HepG2 (cell line): ENCODE data around the gene FGD4. TPM values are rescaled to one million over a fixed set of nuclear protein-coding genes. Genes with fewer than 3 reads are reported as not detected.

Experiments
- ARNT2 ChIP-seq: sonication (generic); formaldehyde crosslinking; IDR thresholded peaks from 2 replicates; pipeline ENCODE4 v1.8.0; 2022; ENCODE audit warnings: mild to moderate bottlenecking, low read depth, missing genetic modification reagents, moderate library complexity
- HDAC2 ChIP-seq: sonication (generic); formaldehyde crosslinking; IDR thresholded peaks from 2 replicates; pipeline ENCODE4 v1.4.0; 2020; ENCODE audit warnings: missing genetic modification reagents
- NFYC ChIP-seq: IDR thresholded peaks from 2 replicates; pipeline ENCODE4 v1.6.1; 2016; ENCODE audit warnings: missing genetic modification reagents, missing compliant biosample characterization
- SRF ChIP-seq: IDR thresholded peaks from 2 replicates; pipeline ENCODE4 v1.6.1; 2011; ENCODE audit warnings: mild to moderate bottlenecking, low read depth, low read length, moderate library complexity
- SRSF4 ChIP-seq: fragments of 200-400 bp; formaldehyde crosslinking; IDR thresholded peaks from one replicate; pipeline ENCODE4 v1.6.1; 2018; ENCODE audit warnings: mild to moderate bottlenecking, low read depth, low read length, moderate library complexity; ENCODE audit not compliant: poor library complexity, severe bottlenecking
- TP53 ChIP-seq: sonication (generic); formaldehyde crosslinking; conservative IDR thresholded peaks from 2 replicates; pipeline ENCODE4 v1.4.0; 2020; ENCODE audit warnings: missing genetic modification reagents
- ZNF484 ChIP-seq: sonication (generic); formaldehyde crosslinking; IDR thresholded peaks from 2 replicates; pipeline ENCODE4 v1.5.1; 2020; ENCODE audit warnings: mild to moderate bottlenecking, low read depth, missing genetic modification reagents, borderline replicate concordance
- ZNF572 ChIP-seq: sonication (generic); formaldehyde crosslinking; IDR thresholded peaks from 2 replicates; pipeline ENCODE4 v1.5.1; 2020; ENCODE audit warnings: mild to moderate bottlenecking, missing genetic modification reagents
- ZNF616 ChIP-seq: sonication (generic); formaldehyde crosslinking; IDR thresholded peaks from 2 replicates; pipeline ENCODE4 v1.5.0; 2020; ENCODE audit warnings: low read depth, mild to moderate bottlenecking, missing genetic modification reagents
- ZNF775 ChIP-seq: sonication (generic); formaldehyde crosslinking; IDR thresholded peaks from 2 replicates; pipeline ENCODE4 v1.4.0; 2020; ENCODE audit warnings: missing genetic modification reagents, mild to moderate bottlenecking, moderate library complexity, borderline replicate concordance
- polyA plus RNA-seq, 8 experiments: library from polyadenylated mRNA; depleted of rRNA in 3 of 8; stranded (reverse) in 7 of 8; unstranded in 1 of 8; fragments of >200 nt; fragmentation: Illumina TruSeq in 4 of 8; extraction: Trizol in 4 of 8; gene quantifications; 2 replicates each; pipeline versions ENCODE4 v1.2.1 to v1.2.3, GENCODE V29; 2011 to 2016; ENCODE audit warnings: low read depth in 4 of 8, missing spikeins in 1 of 8, mixed read lengths in 1 of 8; ENCODE audit not compliant: insufficient read depth in 1 of 8
- total RNA-seq, 5 experiments: library from RNA; depleted of rRNA; stranded (reverse); fragments of >200 nt; fragmentation: Illumina TruSeq; extraction: Trizol; gene quantifications; 2 replicates each; pipeline ENCODE4 v1.2.3, GENCODE V29; 2016; ENCODE audit warnings: low read depth in 1 of 5
- TF ChIP-seq, protein P1 (sequence below), 2 experiments: sonication (generic) in 1 of 2; formaldehyde crosslinking in 1 of 2; IDR thresholded peaks; 2 replicates each; pipeline versions ENCODE4 v1.4.0 to v1.6.1; 2016 to 2020; ENCODE audit warnings: borderline replicate concordance in 1 of 2, low read depth in 1 of 2, mild to moderate bottlenecking in 1 of 2, missing genetic modification reagents in 1 of 2
- TF ChIP-seq, protein P2 (sequence below): sonication (generic); formaldehyde crosslinking; IDR thresholded peaks from 2 replicates; pipeline ENCODE4 v1.4.0; 2020; ENCODE audit warnings: missing genetic modification reagents
- TF ChIP-seq, protein P3 (sequence below): sonication (generic); formaldehyde crosslinking; conservative IDR thresholded peaks from 2 replicates; pipeline ENCODE4 v1.8.0; 2022; ENCODE audit warnings: mild to moderate bottlenecking, moderate library complexity, missing genetic modification reagents

Gene FGD4
- total and polyA plus RNA-seq, 2 of the 13 experiments (the other 11 are each of a cell fraction or from before 2014, with no cell fraction given) = 4.6 to 6.6 TPM

DNA sequence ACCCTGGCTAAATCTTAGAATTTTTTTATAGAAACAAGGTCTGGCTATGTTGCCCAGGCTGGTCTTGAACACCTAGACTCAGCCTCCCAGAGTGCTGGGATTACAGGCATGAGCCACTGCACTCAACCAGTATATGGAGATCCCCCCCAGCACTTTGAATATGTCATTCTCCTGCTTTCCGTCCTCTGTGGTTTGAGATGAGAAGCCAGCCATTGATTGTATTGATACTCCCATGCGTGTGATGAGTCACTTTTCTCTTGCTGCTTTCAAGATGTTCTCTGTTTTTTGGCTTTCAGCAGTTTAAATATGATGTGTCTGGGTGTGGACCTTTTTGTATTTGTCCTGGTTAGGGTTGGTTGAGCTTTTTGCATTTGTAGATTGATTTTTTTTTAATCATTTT is 204.5 kb downstream of the FGD4 start (continued):
- TF ChIP-seq, protein P1, sequence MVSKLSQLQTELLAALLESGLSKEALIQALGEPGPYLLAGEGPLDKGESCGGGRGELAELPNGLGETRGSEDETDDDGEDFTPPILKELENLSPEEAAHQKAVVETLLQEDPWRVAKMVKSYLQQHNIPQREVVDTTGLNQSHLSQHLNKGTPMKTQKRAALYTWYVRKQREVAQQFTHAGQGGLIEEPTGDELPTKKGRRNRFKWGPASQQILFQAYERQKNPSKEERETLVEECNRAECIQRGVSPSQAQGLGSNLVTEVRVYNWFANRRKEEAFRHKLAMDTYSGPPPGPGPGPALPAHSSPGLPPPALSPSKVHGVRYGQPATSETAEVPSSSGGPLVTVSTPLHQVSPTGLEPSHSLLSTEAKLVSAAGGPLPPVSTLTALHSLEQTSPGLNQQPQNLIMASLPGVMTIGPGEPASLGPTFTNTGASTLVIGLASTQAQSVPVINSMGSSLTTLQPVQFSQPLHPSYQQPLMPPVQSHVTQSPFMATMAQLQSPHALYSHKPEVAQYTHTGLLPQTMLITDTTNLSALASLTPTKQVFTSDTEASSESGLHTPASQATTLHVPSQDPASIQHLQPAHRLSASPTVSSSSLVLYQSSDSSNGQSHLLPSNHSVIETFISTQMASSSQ (IDR thresholded peaks at IDR 0.05; ENCODE audit: low read depth) = no peak
- TF ChIP-seq, protein P1 (CRISPR knock-in tag; IDR thresholded peaks at IDR 0.05; ENCODE audit: borderline replicate concordance) = no peak
- TF ChIP-seq HDAC2 (CRISPR knock-in tag) = no peak
- TF ChIP-seq ZNF616 (CRISPR knock-in tag) = no peak
- TF ChIP-seq, protein P2, sequence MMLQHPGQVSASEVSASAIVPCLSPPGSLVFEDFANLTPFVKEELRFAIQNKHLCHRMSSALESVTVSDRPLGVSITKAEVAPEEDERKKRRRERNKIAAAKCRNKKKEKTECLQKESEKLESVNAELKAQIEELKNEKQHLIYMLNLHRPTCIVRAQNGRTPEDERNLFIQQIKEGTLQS (CRISPR knock-in tag) = no peak
- TF ChIP-seq TP53 (CRISPR knock-in tag) = no peak
- TF ChIP-seq SRSF4 = no peak
- no peak for TF ChIP-seq ZNF572 (CRISPR knock-in tag)
- TF ChIP-seq ZNF775 (CRISPR knock-in tag) = no peak
- TF ChIP-seq, protein P3, sequence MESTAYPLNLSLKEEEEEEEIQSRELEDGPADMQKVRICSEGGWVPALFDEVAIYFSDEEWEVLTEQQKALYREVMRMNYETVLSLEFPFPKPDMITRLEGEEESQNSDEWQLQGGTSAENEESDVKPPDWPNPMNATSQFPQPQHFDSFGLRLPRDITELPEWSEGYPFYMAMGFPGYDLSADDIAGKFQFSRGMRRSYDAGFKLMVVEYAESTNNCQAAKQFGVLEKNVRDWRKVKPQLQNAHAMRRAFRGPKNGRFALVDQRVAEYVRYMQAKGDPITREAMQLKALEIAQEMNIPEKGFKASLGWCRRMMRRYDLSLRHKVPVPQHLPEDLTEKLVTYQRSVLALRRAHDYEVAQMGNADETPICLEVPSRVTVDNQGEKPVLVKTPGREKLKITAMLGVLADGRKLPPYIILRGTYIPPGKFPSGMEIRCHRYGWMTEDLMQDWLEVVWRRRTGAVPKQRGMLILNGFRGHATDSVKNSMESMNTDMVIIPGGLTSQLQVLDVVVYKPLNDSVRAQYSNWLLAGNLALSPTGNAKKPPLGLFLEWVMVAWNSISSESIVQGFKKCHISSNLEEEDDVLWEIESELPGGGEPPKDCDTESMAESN = no peak
- TF ChIP-seq SRF = no peak
- TF ChIP-seq NFYC (CRISPR knock-in tag) = no peak
- no peak for TF ChIP-seq ARNT2 (CRISPR knock-in tag)
- no peak for TF ChIP-seq ZNF484 (CRISPR knock-in tag)
